ENCODE measurements around the gene MRGPRE. TPM values are rescaled to one million over a fixed set of nuclear protein-coding genes. Genes with fewer than 3 reads are reported as not detected.

MRGPRE gene
- total RNA-seq, 5 donors from 2014 or later (not counting 1 experiment from before 2014, with no cell fraction given): not detected

- ChIA-PET POLR2A (interaction anchor here in 1 of 2 donors (1.0 kb wide), 1 partner anchor 24 kb away, joined by 5 read pairs; no protein-coding TSS in a partner anchor), CTCF (no interaction called here)
- no peaks in the 10 kb centered on the region for H3K36me3 Mint-ChIP-seq
- ATAC-seq (replicated peaks in 1 of 4) (no peak), DNase-seq (peak in 1 of 35 experiments; percentile 3)
- H3K4me3 Mint-ChIP-seq: no peak overlapping the region
- Histone ChIP-seq H3K4me3 (ENCODE audit: control insufficient read depth in 1 of 2, extremely low read depth in 1 of 2, low read length in 1 of 2) (no peak overlapping the region), H3K27ac (ENCODE audit: low read length) (no peak overlapping the region), H3K27me3 (replicated peaks in 1 of 2; ENCODE audit: control insufficient read depth in 2 of 2, extremely low read depth in 1 of 2, insufficient read depth in 2 of 2, low read length in 1 of 2) (peaks cover 0 to 15% of the 10 kb centered on the region in 2 experiments), H3K9me3 (no peaks in the 10 kb centered on the region), H3K4me1 (ENCODE audit: control insufficient read depth in 1 of 2, extremely low read depth in 1 of 2, insufficient read depth in 2 of 2, low read length in 2 of 2) (no peaks in the 10 kb centered on the region), H3K36me3 (ENCODE audit: control insufficient read depth in 2 of 2, extremely low read depth in 1 of 2, insufficient read depth in 1 of 2, low read length in 1 of 2) (no peaks in the 10 kb centered on the region)
- no peaks in the 10 kb centered on the region for H3K4me1 Mint-ChIP-seq
- no peaks in the 10 kb centered on the region for H3K9me3 Mint-ChIP-seq
- WGBS (ENCODE audit: insufficient coverage): 86% methylated on average over 9 of the region's 15 CpGs
- H3K27ac Mint-ChIP-seq: no peak overlapping the region
- peaks cover 0 to 2% of the 10 kb centered on the region in 2 donors for H3K27me3 Mint-ChIP-seq
Measured at GRCh38 chr11:3189196-3189843, 42.9 kb downstream of the MRGPRE start.

- Histone ChIP-seq H3K4me3 (ENCODE audit: control insufficient read depth in 1 of 2, extremely low read depth in 1 of 2, low read length in 1 of 2) (no peak overlapping the region), H3K4me1 (ENCODE audit: control insufficient read depth in 1 of 2, extremely low read depth in 1 of 2, insufficient read depth in 2 of 2, low read length in 2 of 2) (no peaks in the 10 kb centered on the region), H3K36me3 (ENCODE audit: control insufficient read depth in 2 of 2, extremely low read depth in 1 of 2, insufficient read depth in 1 of 2, low read length in 1 of 2) (no peaks in the 10 kb centered on the region), H3K27me3 (replicated peaks in 1 of 2; ENCODE audit: control insufficient read depth in 2 of 2, extremely low read depth in 1 of 2, insufficient read depth in 2 of 2, low read length in 1 of 2) (peaks cover 0 to 9% of the 10 kb centered on the region in 2 experiments), H3K27ac (ENCODE audit: low read length) (no peak overlapping the region), H3K9me3 (no peaks in the 10 kb centered on the region)
- DNase-seq (no peak), ATAC-seq (replicated peaks in 1 of 4) (no peak)
- WGBS (ENCODE audit: insufficient coverage): 78% methylated on average over 9 of the region's 17 CpGs
- ChIA-PET CTCF (no interaction called here), POLR2A (interaction anchor here in 1 of 2 donors (1.0 kb wide), 1 partner anchor 25 kb away, joined by 5 read pairs; no protein-coding TSS in a partner anchor)
- Mint-ChIP-seq H3K4me3 (no peak overlapping the region), H3K27ac (no peak overlapping the region), H3K9me3 (no peaks in the 10 kb centered on the region), H3K27me3 (peaks cover 0 to 2% of the 10 kb centered on the region in 2 donors), H3K36me3 (no peaks in the 10 kb centered on the region), H3K4me1 (no peaks in the 10 kb centered on the region)
Measured at GRCh38 chr11:3188496-3189195, 43.6 kb downstream of the MRGPRE start.

GRCh38 chr11:3186166-3186953 lies 45.9 kb downstream of the MRGPRE start:
- ChIA-PET CTCF (no interaction called here), POLR2A (no interaction called here)
- Mint-ChIP-seq H3K4me3 (no peak overlapping the region), H3K36me3 (no peaks in the 10 kb centered on the region), H3K9me3 (no peaks in the 10 kb centered on the region), H3K4me1 (no peaks in the 10 kb centered on the region), H3K27me3 (no peaks in the 10 kb centered on the region), H3K27ac (no peak overlapping the region)
- Histone ChIP-seq H3K27ac (ENCODE audit: low read length) (no peak overlapping the region), H3K27me3 (replicated peaks in 1 of 2; ENCODE audit: control insufficient read depth in 2 of 2, extremely low read depth in 1 of 2, insufficient read depth in 2 of 2, low read length in 1 of 2) (peaks cover 0 to 10% of the 10 kb centered on the region in 2 experiments), H3K36me3 (ENCODE audit: control insufficient read depth in 2 of 2, extremely low read depth in 1 of 2, insufficient read depth in 1 of 2, low read length in 1 of 2) (no peaks in the 10 kb centered on the region), H3K4me1 (ENCODE audit: control insufficient read depth in 1 of 2, extremely low read depth in 1 of 2, insufficient read depth in 2 of 2, low read length in 2 of 2) (no peaks in the 10 kb centered on the region), H3K4me3 (ENCODE audit: control insufficient read depth in 1 of 2, extremely low read depth in 1 of 2, low read length in 1 of 2) (no peak overlapping the region), H3K9me3 (no peaks in the 10 kb centered on the region)
- WGBS (ENCODE audit: insufficient coverage): 89% methylated on average over 6 of the region's 11 CpGs
- peak in 1 of 35 experiments; percentile 1 for DNase-seq
- ATAC-seq (replicated peaks in 1 of 4): no peak

GRCh38 chr11:3184732-3185347 lies 47.4 kb downstream of the MRGPRE start:
- Histone ChIP-seq H3K27ac (ENCODE audit: low read length) (no peak overlapping the region), H3K9me3 (no peaks in the 10 kb centered on the region), H3K4me3 (ENCODE audit: control insufficient read depth in 1 of 2, extremely low read depth in 1 of 2, low read length in 1 of 2) (no peak overlapping the region), H3K36me3 (ENCODE audit: control insufficient read depth in 2 of 2, extremely low read depth in 1 of 2, insufficient read depth in 1 of 2, low read length in 1 of 2) (no peaks in the 10 kb centered on the region), H3K4me1 (ENCODE audit: control insufficient read depth in 1 of 2, extremely low read depth in 1 of 2, insufficient read depth in 2 of 2, low read length in 2 of 2) (no peaks in the 10 kb centered on the region), H3K27me3 (replicated peaks in 1 of 2; ENCODE audit: control insufficient read depth in 2 of 2, extremely low read depth in 1 of 2, insufficient read depth in 2 of 2, low read length in 1 of 2) (peaks cover 0 to 13% of the 10 kb centered on the region in 2 experiments)
- CTCF ChIA-PET: no interaction called here
- DNase-seq (no peak), ATAC-seq (replicated peaks in 1 of 4) (no peak)
- 71% methylated on average over 6 of the region's 11 CpGs for WGBS (ENCODE audit: insufficient coverage)
- Mint-ChIP-seq H3K4me3 (no peak overlapping the region), H3K36me3 (no peaks in the 10 kb centered on the region), H3K27me3 (no peaks in the 10 kb centered on the region), H3K27ac (no peak overlapping the region), H3K4me1 (no peaks in the 10 kb centered on the region), H3K9me3 (no peaks in the 10 kb centered on the region)
- POLR2A ChIA-PET: no interaction called here

GRCh38 chr11:3183523-3183922 lies 48.7 kb downstream of the MRGPRE start:
- no peaks in the 10 kb centered on the region for H3K9me3 ChIP-seq
- H3K27me3 Mint-ChIP-seq: no peaks in the 10 kb centered on the region
- H3K27me3 ChIP-seq (replicated peaks in 1 of 2; ENCODE audit: control insufficient read depth in 2 of 2, extremely low read depth in 1 of 2, insufficient read depth in 2 of 2, low read length in 1 of 2): peaks cover 0 to 10% of the 10 kb centered on the region in 2 experiments
- no peak overlapping the region for H3K4me3 ChIP-seq (ENCODE audit: control insufficient read depth in 1 of 2, extremely low read depth in 1 of 2, low read length in 1 of 2)
- no peak for DNase-seq
- WGBS (ENCODE audit: insufficient coverage): 33% methylated on average over 1 of the region's 6 CpGs
- no peak overlapping the region for H3K4me3 Mint-ChIP-seq
- H3K9me3 Mint-ChIP-seq: no peaks in the 10 kb centered on the region
- H3K36me3 ChIP-seq (ENCODE audit: control insufficient read depth in 2 of 2, extremely low read depth in 1 of 2, insufficient read depth in 1 of 2, low read length in 1 of 2): no peaks in the 10 kb centered on the region
- no peaks in the 10 kb centered on the region for H3K4me1 ChIP-seq (ENCODE audit: control insufficient read depth in 1 of 2, extremely low read depth in 1 of 2, insufficient read depth in 2 of 2, low read length in 2 of 2)
- ChIA-PET CTCF (no interaction called here), POLR2A (interaction anchor here in 1 of 2 donors (0.6 kb wide), 1 partner anchor 33 kb away, joined by 6 read pairs; no protein-coding TSS in a partner anchor)
- H3K27ac ChIP-seq (ENCODE audit: low read length): no peak overlapping the region
- H3K4me1 Mint-ChIP-seq: no peaks in the 10 kb centered on the region
- no peaks in the 10 kb centered on the region for H3K36me3 Mint-ChIP-seq
- H3K27ac Mint-ChIP-seq: no peak overlapping the region
- no peak for ATAC-seq (replicated peaks in 1 of 4)

- Mint-ChIP-seq H3K27ac (no peak overlapping the region), H3K27me3 (no peaks in the 10 kb centered on the region), H3K4me1 (no peaks in the 10 kb centered on the region), H3K9me3 (peaks cover 0 to 3% (median 0%) of the 10 kb centered on the region in 3 donors), H3K36me3 (no peaks in the 10 kb centered on the region), H3K4me3 (no peak overlapping the region)
- H3K9me3 ChIP-seq: no peaks in the 10 kb centered on the region
- POLR2A ChIA-PET: no interaction called here
- no peaks in the 10 kb centered on the region for H3K36me3 ChIP-seq (ENCODE audit: control insufficient read depth in 2 of 2, extremely low read depth in 1 of 2, insufficient read depth in 1 of 2, low read length in 1 of 2)
- H3K27ac ChIP-seq (ENCODE audit: low read length): no peak overlapping the region
- no peak for ATAC-seq (replicated peaks in 1 of 4)
- no peak overlapping the region for H3K4me3 ChIP-seq (ENCODE audit: control insufficient read depth in 1 of 2, extremely low read depth in 1 of 2, low read length in 1 of 2)
- CTCF ChIA-PET: no interaction called here
- peaks cover 0 to 10% of the 10 kb centered on the region in 2 experiments for H3K27me3 ChIP-seq (replicated peaks in 1 of 2; ENCODE audit: control insufficient read depth in 2 of 2, extremely low read depth in 1 of 2, insufficient read depth in 2 of 2, low read length in 1 of 2)
- no peak for DNase-seq
- WGBS (ENCODE audit: insufficient coverage): 69% methylated on average over 3 of the region's 4 CpGs
- no peaks in the 10 kb centered on the region for H3K4me1 ChIP-seq (ENCODE audit: control insufficient read depth in 1 of 2, extremely low read depth in 1 of 2, insufficient read depth in 2 of 2, low read length in 2 of 2)
Measured at GRCh38 chr11:3182462-3182852, 49.8 kb downstream of the MRGPRE start.

Data from T-cell (primary cell).